SK-N-SH treated with all-trans-retinoic acid at 6 μM for 48 hours (cell line): ENCODE results near the gene TERB1.

Source experiments
- ATAC-seq: fragments of 200-7000 bp; cut with Tn5 transposase; 3 replicates; pipeline ENCODE4 v1.9.1; 2020; ENCODE audit warnings: mild to moderate bottlenecking, moderate library complexity
- ARNTL ChIP-seq: fragments of 450-650 bp; formaldehyde crosslinking; IDR thresholded peaks from 2 replicates; pipeline ENCODE4 v1.5.0; 2020; ENCODE audit warnings: low read depth, mild to moderate bottlenecking, moderate library complexity, borderline replicate concordance
- BACH2 ChIP-seq: fragments of 250-450 bp; sonication (Bioruptor Pico); IDR thresholded peaks from 2 replicates; pipeline ENCODE4 v1.9.0; 2021; ENCODE audit warnings: mild to moderate bottlenecking, borderline replicate concordance
- CREB5 ChIP-seq: fragments of 250-450 bp; sonication (Bioruptor Pico); IDR thresholded peaks from 2 replicates; pipeline ENCODE4 v1.5.1; 2020; ENCODE audit warnings: low read depth, mild to moderate bottlenecking, moderate library complexity
- ESRRG ChIP-seq: fragments of 250-450 bp; sonication (Bioruptor Pico); IDR thresholded peaks from 2 replicates; pipeline ENCODE4 v1.6.1; 2021; ENCODE audit warnings: mild to moderate bottlenecking
- GLIS3 ChIP-seq: fragments of 250-450 bp; sonication (Bioruptor Pico); IDR thresholded peaks from 2 replicates; pipeline ENCODE4 v1.5.0; 2020; ENCODE audit warnings: mild to moderate bottlenecking, moderate library complexity
- ISL1 ChIP-seq: fragments of 250-450 bp; sonication (Bioruptor Pico); IDR thresholded peaks from 2 replicates; pipeline ENCODE4 v2.1.2; 2022; ENCODE audit warnings: mild to moderate bottlenecking, moderate library complexity
- PATZ1 ChIP-seq: fragments of 250-450 bp; sonication (Bioruptor Pico); IDR thresholded peaks from 2 replicates; pipeline ENCODE4 v1.8.0; 2020; ENCODE audit warnings: mild to moderate bottlenecking, moderate library complexity, borderline replicate concordance
- POU6F1 ChIP-seq: fragments of 250-450 bp; sonication (Bioruptor Pico); IDR thresholded peaks from 2 replicates; pipeline ENCODE4 v1.8.0; 2021; ENCODE audit warnings: low read depth, mild to moderate bottlenecking, moderate library complexity, borderline replicate concordance
- PPARA ChIP-seq: fragments of 250-450 bp; sonication (Bioruptor Pico); IDR thresholded peaks from 2 replicates; pipeline ENCODE4 v1.5.0; 2020; ENCODE audit warnings: mild to moderate bottlenecking, borderline replicate concordance
- RARB ChIP-seq: fragments of 250-450 bp; sonication (Bioruptor Pico); IDR thresholded peaks from 2 replicates; pipeline ENCODE4 v1.8.0; 2021; ENCODE audit warnings: mild to moderate bottlenecking, moderate library complexity
- TCF4 ChIP-seq: fragments of 250-450 bp; sonication (Bioruptor Pico); IDR thresholded peaks from 2 replicates; pipeline ENCODE4 v1.8.0; 2021; ENCODE audit warnings: mild to moderate bottlenecking, moderate library complexity, borderline replicate concordance
- TOX ChIP-seq: fragments of 250-450 bp; sonication (Bioruptor Pico); IDR thresholded peaks from 2 replicates; pipeline ENCODE4 v1.8.0; 2021; ENCODE audit warnings: mild to moderate bottlenecking, moderate library complexity, borderline replicate concordance
- TSHZ2 ChIP-seq: fragments of 250-450 bp; sonication (Bioruptor Pico); IDR thresholded peaks from 2 replicates; pipeline ENCODE4 v1.5.0; 2020; ENCODE audit warnings: mild to moderate bottlenecking, moderate library complexity
- ZC3H10 ChIP-seq: fragments of 250-450 bp; sonication (Bioruptor Pico); IDR thresholded peaks from 2 replicates; pipeline ENCODE4 v1.5.1; 2021; ENCODE audit warnings: mild to moderate bottlenecking, moderate library complexity
- ZFP30 ChIP-seq: fragments of 450-650 bp; formaldehyde crosslinking; IDR thresholded peaks from 2 replicates; pipeline ENCODE4 v1.5.0; 2022; ENCODE audit warnings: mild to moderate bottlenecking, moderate library complexity
- ZNF8 ChIP-seq: fragments of 450-650 bp; formaldehyde crosslinking; IDR thresholded peaks from 2 replicates; pipeline ENCODE4 v1.5.0; 2020; ENCODE audit warnings: mild to moderate bottlenecking, moderate library complexity

The TERB1 gene

GRCh38 chr16:66754819-66755218, 46.6 kb downstream of the TERB1 start:
- TF ChIP-seq PATZ1 (CRISPR knock-in tag) (no peak), TSHZ2 (CRISPR knock-in tag) (no peak), ARNTL (CRISPR knock-in tag) (no peak), ISL1 (CRISPR knock-in tag) (no peak)
- TF ChIP-seq, all 23 proteins: peak for 0
- no peak for ATAC-seq

- TF ChIP-seq POU6F1 (no peak), ESRRG (CRISPR knock-in tag) (no peak)
- ATAC-seq = no peak
Measured at GRCh38 chr16:66754211-66754610, 47.2 kb downstream of the TERB1 start.

GRCh38 chr16:66752958-66753357, 48.4 kb downstream of the TERB1 start:
- ATAC-seq = no peak
- no peak for TF ChIP-seq ISL1 (CRISPR knock-in tag)
- no peak for TF ChIP-seq PATZ1 (CRISPR knock-in tag)
- no peak for TF ChIP-seq ZFP30
- no peak for TF ChIP-seq ZNF8 (CRISPR knock-in tag)
- TF ChIP-seq CREB5 = no peak
- no peak for TF ChIP-seq POU6F1
- TF ChIP-seq BACH2 (CRISPR knock-in tag) = no peak
- TF ChIP-seq GLIS3 (CRISPR knock-in tag) = no peak

GRCh38 chr16:66752379-66752778, 49.0 kb downstream of the TERB1 start:
- ATAC-seq = no peak
- TF ChIP-seq ESRRG (CRISPR knock-in tag) (no peak), TCF4 (CRISPR knock-in tag) (no peak), PPARA (CRISPR knock-in tag) (no peak), CREB5 (no peak), POU6F1 (no peak), ZC3H10 (CRISPR knock-in tag) (no peak), TOX (CRISPR knock-in tag) (no peak), GLIS3 (CRISPR knock-in tag) (no peak), RARB (CRISPR knock-in tag) (no peak), TSHZ2 (CRISPR knock-in tag) (no peak)
